H9 (cell line): Measurements from ENCODE around the gene TTR. TPM values are rescaled to one million over a fixed set of nuclear protein-coding genes. Genes with fewer than 3 reads are reported as not detected.
A peak's percentile ranks its signal among the peaks of the same experiment; 100 is the strongest.

Source experiments
- DNase-seq: peaks from one replicate; pipeline ENCODE4 v3.0.0-alpha.2; 2017
- H2AFZ ChIP-seq: one replicate; pipeline ENCODE4 v1.6.1; 2013; ENCODE audit warnings: mild to moderate bottlenecking, low read length, control low read depth, moderate library complexity
- H2AK5ac ChIP-seq: 2 replicates; pipeline ENCODE4 v1.6.1; 2013; ENCODE audit warnings: low read length, control low read depth, mixed read lengths; ENCODE audit not compliant: insufficient read length
- H2BK120ac ChIP-seq: one replicate; pipeline ENCODE4 v1.6.1; 2013; ENCODE audit warnings: low read depth, mild to moderate bottlenecking, low read length, control low read depth, inconsistent platforms; ENCODE audit not compliant: poor library complexity, severe bottlenecking
- H2BK12ac ChIP-seq: 2 replicates; pipeline ENCODE4 v1.6.1; 2013; ENCODE audit warnings: low read length, control low read depth, mixed read lengths, low read depth; ENCODE audit not compliant: insufficient read length
- H2BK15ac ChIP-seq: 2 replicates; pipeline ENCODE4 v1.6.1; 2013; ENCODE audit warnings: low read depth, low read length, control low read depth
- H2BK20ac ChIP-seq: one replicate; pipeline ENCODE4 v1.6.1; 2013; ENCODE audit warnings: low read depth, mild to moderate bottlenecking, low read length, control low read depth, inconsistent platforms; ENCODE audit not compliant: poor library complexity, severe bottlenecking
- H2BK5ac ChIP-seq: 2 replicates; pipeline ENCODE4 v1.6.1; 2013; ENCODE audit warnings: low read length, control low read depth, mixed read lengths; ENCODE audit not compliant: insufficient read length
- H3K14ac ChIP-seq: 2 replicates; pipeline ENCODE4 v1.6.1; 2013; ENCODE audit warnings: low read length, control low read depth; ENCODE audit not compliant: insufficient read depth
- H3K18ac ChIP-seq: 2 replicates; pipeline ENCODE4 v1.6.1; 2013; ENCODE audit warnings: low read depth, mild to moderate bottlenecking, mixed read lengths, low read length, control low read depth; ENCODE audit not compliant: insufficient read length
- H3K23ac ChIP-seq: 2 replicates; pipeline ENCODE4 v1.6.1; 2013; ENCODE audit warnings: low read length, control low read depth, mixed read lengths, low read depth; ENCODE audit not compliant: insufficient read length
- H3K23me2 ChIP-seq: 2 replicates; pipeline ENCODE4 v1.6.1; 2013; ENCODE audit warnings: low read depth, mild to moderate bottlenecking, mixed read lengths, low read length, control low read depth; ENCODE audit not compliant: insufficient read length, poor library complexity, severe bottlenecking
- H3K27ac ChIP-seq: 2 replicates; pipeline ENCODE4 v1.5.1; 2013; ENCODE audit warnings: low read length, control low read depth, mixed read lengths, low read depth; ENCODE audit not compliant: insufficient read length
- H3K27me3 ChIP-seq: 2 replicates; pipeline ENCODE4 v1.6.1; 2013; ENCODE audit warnings: low read length, control low read depth, inconsistent platforms; ENCODE audit not compliant: insufficient read depth
- H3K4ac ChIP-seq: 2 replicates; pipeline ENCODE4 v1.6.1; 2013; ENCODE audit warnings: low read depth, mild to moderate bottlenecking, control low read depth, inconsistent platforms, low read length, moderate library complexity
- H3K4me1 ChIP-seq: 2 replicates; pipeline ENCODE4 v1.6.1; 2013; ENCODE audit warnings: low read length, control low read depth, inconsistent platforms; ENCODE audit not compliant: insufficient read depth
- H3K4me2 ChIP-seq: 2 replicates; pipeline ENCODE4 v1.6.1; 2013; ENCODE audit warnings: low read length, control low read depth, mixed read lengths; ENCODE audit not compliant: insufficient read length, insufficient read depth
- H3K56ac ChIP-seq: 2 replicates; pipeline ENCODE4 v1.6.1; 2013; ENCODE audit warnings: low read depth, mild to moderate bottlenecking, mixed read lengths, low read length, control low read depth; ENCODE audit not compliant: insufficient read length
- H3K79me1 ChIP-seq: 2 replicates; pipeline ENCODE4 v1.6.1; 2013; ENCODE audit warnings: low read depth, mild to moderate bottlenecking, moderate library complexity, low read length, control low read depth, inconsistent platforms; ENCODE audit not compliant: insufficient read depth, poor library complexity, severe bottlenecking
- H3K79me2 ChIP-seq: 2 replicates; pipeline ENCODE4 v1.6.1; 2013; ENCODE audit warnings: low read length, control low read depth, inconsistent platforms; ENCODE audit not compliant: insufficient read depth
- H3K9ac ChIP-seq: 2 replicates; pipeline ENCODE4 v1.6.1; 2013; ENCODE audit warnings: low read length, control low read depth, mixed read lengths; ENCODE audit not compliant: insufficient read length; ENCODE audit errors: extremely low read depth
- H3K9me3 ChIP-seq: one replicate; pipeline ENCODE4 v1.6.1; 2013; ENCODE audit warnings: low read depth, low read length, inconsistent platforms; ENCODE audit not compliant: control insufficient read depth
- H3T11ph ChIP-seq: one replicate; pipeline ENCODE4 v1.6.1; 2013; ENCODE audit warnings: mild to moderate bottlenecking, low read length, control low read depth, inconsistent platforms
- H4K20me1 ChIP-seq: one replicate; pipeline ENCODE4 v1.6.1; 2013; ENCODE audit not compliant: control insufficient read depth, insufficient read length, insufficient read depth
- H4K5ac ChIP-seq: 2 replicates; pipeline ENCODE4 v1.6.1; 2013; ENCODE audit warnings: low read depth, mild to moderate bottlenecking, mixed read lengths, low read length, control low read depth; ENCODE audit not compliant: insufficient read length
- H4K8ac ChIP-seq: replicated peaks from 2 replicates; pipeline ENCODE4 v1.6.1; 2013; ENCODE audit warnings: low read length, control low read depth, mixed read lengths, low read depth; ENCODE audit not compliant: insufficient read length
- H4K91ac ChIP-seq: 2 replicates; pipeline ENCODE4 v1.6.1; 2013; ENCODE audit warnings: low read depth, mild to moderate bottlenecking, moderate library complexity, mixed read lengths, low read length, control low read depth; ENCODE audit not compliant: insufficient read length
- H3K27ac Mint-ChIP-seq, 3 experiments: 2 replicates in 2 of 3; 3 replicates in 1 of 3; pipeline ENCODE4 v1.8.0; 2020 to 2021; ENCODE audit warnings: mixed read lengths in 3 of 3, mild to moderate bottlenecking in 1 of 3, moderate library complexity in 1 of 3
- H3K27me3 Mint-ChIP-seq: 2 replicates; pipeline ENCODE4 v1.8.0; 2021; ENCODE audit warnings: low read depth, mild to moderate bottlenecking, moderate library complexity, mixed read lengths
- H3K36me3 Mint-ChIP-seq, 3 experiments: 2 replicates in 2 of 3; 3 replicates in 1 of 3; pipeline ENCODE4 v1.8.0; 2020 to 2021; ENCODE audit warnings: low read depth in 3 of 3, mixed read lengths in 3 of 3; ENCODE audit not compliant: insufficient read depth in 1 of 3
- H3K4me1 Mint-ChIP-seq, 2 experiments: 2 replicates each; pipeline ENCODE4 v1.8.0; 2020; ENCODE audit warnings: mixed read lengths in 2 of 2
- H3K4me3 Mint-ChIP-seq, 2 experiments: 2 replicates in 1 of 2; 3 replicates in 1 of 2; pipeline ENCODE4 v1.8.0; 2020 to 2021; ENCODE audit warnings: mild to moderate bottlenecking in 2 of 2, mixed read lengths in 2 of 2, moderate library complexity in 1 of 2
- H3K9me3 Mint-ChIP-seq, 2 experiments: 2 replicates in 1 of 2; 3 replicates in 1 of 2; pipeline ENCODE4 v1.8.0; 2020; ENCODE audit warnings: mild to moderate bottlenecking in 2 of 2, mixed read lengths in 2 of 2, moderate library complexity in 1 of 2
- CTCF ChIP-seq: fragments of 200-600 bp; sonication (generic); conservative IDR thresholded peaks from 3 replicates; pipeline ENCODE4 v1.8.0; 2021; ENCODE audit warnings: antibody characterized with exemption, mild to moderate bottlenecking
- WGBS: extraction: QIAGEN DNeasy Blood & Tissue Kit; methylation state at CpG from one replicate; pipeline ENCODE4 v1.1.7; 2013; ENCODE audit warnings: missing lambda C conversion rate, low lambda C conversion rate, mixed read lengths; ENCODE audit not compliant: insufficient read length; ENCODE audit errors: extremely low coverage; 5-methylcytosine and 5-hydroxymethylcytosine counted together
- total RNA-seq: library from RNA; stranded (reverse); gene quantifications from 2 replicates; pipeline ENCODE4 v1.2.1, GENCODE V29; 2021

TTR gene
- total RNA-seq, 1 experiment from 2014 or later: not detected

- no peak overlapping the region for H2BK12ac ChIP-seq
- H3K79me2 ChIP-seq: no peaks in the 10 kb centered on the region
- no peak overlapping the region for H3K23ac ChIP-seq
- H3K9me3 ChIP-seq: no peaks in the 10 kb centered on the region
- no peak overlapping the region for H3K4me3 Mint-ChIP-seq
- no peak overlapping the region for H3K27ac Mint-ChIP-seq
- no peak overlapping the region for H2BK120ac ChIP-seq
- H3K9ac ChIP-seq: no peak overlapping the region
- WGBS: no CpG with 5 or more reads among the region's 6 CpGs
- H2AFZ ChIP-seq: no peak overlapping the region
- no peaks in the 10 kb centered on the region; a peak in 1 of 7 replicates for H3K36me3 Mint-ChIP-seq
- TF ChIP-seq CTCF: peak; percentile 54; the same call in 2 of the 3 replicates
- H2BK5ac ChIP-seq: no peak overlapping the region
- H3K27me3 Mint-ChIP-seq: no peaks in the 10 kb centered on the region
- H3K9me3 Mint-ChIP-seq: no peaks in the 10 kb centered on the region
- H3K14ac ChIP-seq: no peak overlapping the region
- no peak overlapping the region for H4K8ac ChIP-seq
- H3K4me1 Mint-ChIP-seq: peaks cover 34 to 36% of the 10 kb centered on the region in 2 experiments
- no peak overlapping the region for H2AK5ac ChIP-seq
- no peak overlapping the region for H3K18ac ChIP-seq
- H3K27ac ChIP-seq: no peak overlapping the region
- H3K23me2 ChIP-seq: no peaks in the 10 kb centered on the region
- H3K4me2 ChIP-seq: no peak overlapping the region
- no peaks in the 10 kb centered on the region for H3K27me3 ChIP-seq
- DNase-seq: peak; percentile 44
- H3T11ph ChIP-seq: no peak overlapping the region
- H2BK20ac ChIP-seq: no peak overlapping the region
- no peak overlapping the region for H4K91ac ChIP-seq
- H3K4me1 ChIP-seq: no peaks in the 10 kb centered on the region; the same call in 1 of the 2 replicates
- H3K56ac ChIP-seq: no peak overlapping the region
- H4K5ac ChIP-seq: no peak overlapping the region
- H3K4ac ChIP-seq: no peak overlapping the region
- no peaks in the 10 kb centered on the region for H4K20me1 ChIP-seq
- no peak overlapping the region for H2BK15ac ChIP-seq
- no peaks in the 10 kb centered on the region for H3K79me1 ChIP-seq
Measured at GRCh38 chr18:31553800-31554199, 37.9 kb upstream of the TTR start.
